Immature natural killer cell (primary cell): ENCODE results near the gene SUPT6H. TPM values are rescaled to one million over a fixed set of nuclear protein-coding genes. Genes with fewer than 3 reads are reported as not detected.

Experiments
- DNase-seq, 3 donors: peaks; one replicate each; pipeline ENCODE4 v3.0.0; 2022; ENCODE audit warnings: mixed read lengths in 1 of 3
- H3K27ac Mint-ChIP-seq, 6 donors: one replicate each; pipeline ENCODE4 v1.8.0; 2020; ENCODE audit warnings: mixed read lengths in 6 of 6, mild to moderate bottlenecking in 5 of 6, inconsistent platforms in 4 of 6, moderate library complexity in 3 of 6
- H3K27me3 Mint-ChIP-seq, 3 donors: one replicate each; pipeline ENCODE4 v1.8.0; 2020 to 2021; ENCODE audit warnings: low read depth in 3 of 3, mild to moderate bottlenecking in 3 of 3, mixed read lengths in 3 of 3, moderate library complexity in 3 of 3, inconsistent platforms in 1 of 3
- H3K36me3 Mint-ChIP-seq, 3 donors: one replicate each; pipeline ENCODE4 v1.8.0; 2020; ENCODE audit warnings: mixed read lengths in 3 of 3, inconsistent platforms in 2 of 3, mild to moderate bottlenecking in 2 of 3
- H3K4me1 Mint-ChIP-seq, 2 donors: one replicate each; pipeline ENCODE4 v1.8.0; 2020; ENCODE audit warnings: inconsistent platforms in 2 of 2, mild to moderate bottlenecking in 2 of 2, mixed read lengths in 2 of 2, moderate library complexity in 1 of 2
- H3K4me3 Mint-ChIP-seq, 5 donors: one replicate each; pipeline ENCODE4 v1.8.0; 2020; ENCODE audit warnings: mild to moderate bottlenecking in 5 of 5, mixed read lengths in 5 of 5, inconsistent platforms in 3 of 5, moderate library complexity in 3 of 5
- H3K9me3 Mint-ChIP-seq, 6 donors: one replicate each; pipeline ENCODE4 v1.8.0; 2020; ENCODE audit warnings: mild to moderate bottlenecking in 6 of 6, mixed read lengths in 6 of 6, inconsistent platforms in 4 of 6, moderate library complexity in 3 of 6
- polyA plus RNA-seq, 3 donors: library from polyadenylated mRNA; unstranded; fragments of 300-500 nt; fragmentation: Illumina TruSeq; gene quantifications; one replicate each; pipeline ENCODE4 v1.2.3, GENCODE V29; 2021

SUPT6H gene
- polyA plus RNA-seq, 3 donors from 2014 or later = 5.2 to 18.3 (median 7.4) TPM

DNA sequence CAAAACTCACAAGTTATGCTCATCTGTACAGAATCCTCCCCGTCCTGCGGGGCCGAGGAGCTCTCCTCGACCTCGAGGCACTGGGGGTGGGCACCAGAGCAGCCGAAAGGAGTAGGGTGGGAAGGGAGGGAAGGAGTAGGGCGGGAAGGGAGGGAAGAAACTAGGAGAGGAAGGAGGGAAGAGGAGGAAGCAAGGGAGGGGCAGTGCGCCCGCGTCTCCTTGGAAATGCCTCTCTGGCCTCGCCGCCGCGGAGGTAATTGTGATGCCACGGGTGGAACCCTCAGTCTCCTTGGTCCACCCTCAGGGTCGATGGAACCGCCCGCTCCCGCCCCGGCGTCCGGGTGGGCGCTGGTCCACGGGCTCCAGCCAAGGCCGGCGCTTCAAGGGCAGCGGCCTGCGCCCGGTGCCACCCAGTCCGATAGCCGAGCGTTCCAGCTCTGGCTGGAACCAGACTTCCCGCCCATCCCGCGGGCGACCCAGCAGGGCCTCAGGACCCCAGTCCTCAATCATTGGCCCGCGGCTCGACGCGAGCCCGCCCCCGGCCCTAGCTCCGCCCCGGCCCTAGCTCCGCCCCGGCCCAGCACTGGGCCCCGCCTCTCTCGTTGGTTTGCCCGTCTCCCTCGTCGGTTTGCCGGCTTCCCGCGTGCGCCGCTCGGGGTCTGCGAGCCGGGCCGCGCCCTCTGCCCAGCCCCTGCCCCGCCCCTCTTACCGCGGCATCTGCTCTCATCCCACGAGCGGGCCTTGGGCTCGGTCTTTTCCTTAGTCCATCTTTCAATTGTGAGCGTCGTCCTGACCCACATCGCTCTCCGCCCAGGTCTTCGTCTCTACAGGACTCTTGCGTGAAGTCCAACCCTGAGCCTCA lies 49.1 kb downstream of the SUPT6H start:
- H3K27ac Mint-ChIP-seq = peak overlapping the region; percentile 17 to 89 (median 84)
- peak overlapping the region; percentile 85 to 95 (median 89) for H3K4me3 Mint-ChIP-seq
- peaks cover 0 to 7% (median 0%) of the 10 kb centered on the region in 3 donors for H3K36me3 Mint-ChIP-seq
- no peaks in the 10 kb centered on the region for H3K9me3 Mint-ChIP-seq
- peaks cover 2 to 12% (median 6%) of the 10 kb centered on the region in 3 donors for H3K27me3 Mint-ChIP-seq
- peak; percentile 83 to 85 (median 84) for DNase-seq
- H3K4me1 Mint-ChIP-seq = peaks cover 17 to 23% of the 10 kb centered on the region in 2 donors

DNA sequence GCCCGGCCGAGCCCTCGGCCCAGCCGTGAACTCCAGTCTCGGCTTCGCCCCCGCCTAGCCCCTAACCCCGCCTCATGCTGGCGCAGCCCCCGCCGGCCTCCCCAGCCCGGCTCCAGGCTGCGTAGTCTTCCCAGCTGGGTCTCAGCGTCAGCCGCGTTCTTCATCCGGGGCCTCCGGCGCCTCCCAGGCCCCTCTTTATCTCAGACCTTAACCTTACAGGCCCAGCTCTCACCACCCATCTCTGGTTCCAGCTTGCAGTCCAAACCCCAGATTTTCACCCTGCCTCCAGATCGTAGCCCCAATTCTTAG lies 49.7 kb downstream of the SUPT6H start, which contains the start of gene PROCA1:
PROCA1 (minus strand) TSS at position 166 of the 309 bp plus-strand sequence. CDS start 228 bp downstream, outside the sequence.
- H3K4me3 Mint-ChIP-seq = peak within 1 kb of the TSS; percentile 85 to 95 (median 89)
- no peak for DNase-seq
- no peaks in the 10 kb centered on the region for H3K9me3 Mint-ChIP-seq
- peak within 1 kb of the TSS; percentile 60 to 89 (median 84) for H3K27ac Mint-ChIP-seq
- peaks cover 2 to 16% (median 6%) of the 10 kb centered on the region in 3 donors for H3K27me3 Mint-ChIP-seq
- H3K36me3 Mint-ChIP-seq = peaks cover 0 to 7% (median 0%) of the 10 kb centered on the region in 3 donors
- H3K4me1 Mint-ChIP-seq = peaks cover 17 to 23% of the 10 kb centered on the region in 2 donors

DNA sequence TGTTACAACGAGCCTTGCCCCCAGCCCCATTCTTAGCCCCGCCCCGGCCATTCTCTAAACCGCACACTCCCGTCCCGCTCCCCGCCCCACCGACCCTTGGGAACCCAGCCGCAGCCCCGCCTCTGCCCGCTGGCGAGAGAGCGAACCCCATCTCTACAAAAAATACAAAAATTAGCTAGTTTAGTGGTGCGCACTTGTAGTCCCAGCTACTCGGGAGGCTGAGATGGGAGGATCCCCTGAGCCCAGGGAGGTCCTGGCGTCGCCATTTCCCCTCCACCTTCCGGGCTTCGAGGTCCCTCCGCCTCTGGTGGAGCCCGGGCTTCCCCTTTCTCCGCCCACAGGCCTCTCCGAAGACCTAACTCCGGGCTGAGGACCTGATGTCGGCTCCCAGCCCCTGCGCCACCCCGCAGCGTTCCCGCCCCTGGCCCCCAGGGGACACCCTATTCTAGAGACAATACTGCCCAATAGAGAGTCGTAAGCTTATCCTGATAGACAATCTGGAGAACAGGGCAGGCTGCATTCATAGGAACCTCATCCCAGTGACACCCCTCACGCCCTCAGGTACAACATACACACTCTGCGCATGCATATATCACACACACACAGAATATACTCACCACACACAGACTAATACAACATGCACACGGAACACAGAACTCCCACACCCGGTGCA lies 50.2 kb downstream of the SUPT6H start:
- Mint-ChIP-seq H3K4me3 (peak overlapping the region; percentile 85 to 95 (median 89)), H3K4me1 (peaks cover 17 to 23% of the 10 kb centered on the region in 2 donors), H3K36me3 (peaks cover 0 to 7% (median 0%) of the 10 kb centered on the region in 3 donors), H3K27ac (peak overlapping the region; percentile 60 to 86 (median 82)), H3K9me3 (no peaks in the 10 kb centered on the region), H3K27me3 (peaks cover 2 to 16% (median 6%) of the 10 kb centered on the region in 3 donors)
- DNase-seq = peak; percentile 46 to 47 (median 47)

DNA sequence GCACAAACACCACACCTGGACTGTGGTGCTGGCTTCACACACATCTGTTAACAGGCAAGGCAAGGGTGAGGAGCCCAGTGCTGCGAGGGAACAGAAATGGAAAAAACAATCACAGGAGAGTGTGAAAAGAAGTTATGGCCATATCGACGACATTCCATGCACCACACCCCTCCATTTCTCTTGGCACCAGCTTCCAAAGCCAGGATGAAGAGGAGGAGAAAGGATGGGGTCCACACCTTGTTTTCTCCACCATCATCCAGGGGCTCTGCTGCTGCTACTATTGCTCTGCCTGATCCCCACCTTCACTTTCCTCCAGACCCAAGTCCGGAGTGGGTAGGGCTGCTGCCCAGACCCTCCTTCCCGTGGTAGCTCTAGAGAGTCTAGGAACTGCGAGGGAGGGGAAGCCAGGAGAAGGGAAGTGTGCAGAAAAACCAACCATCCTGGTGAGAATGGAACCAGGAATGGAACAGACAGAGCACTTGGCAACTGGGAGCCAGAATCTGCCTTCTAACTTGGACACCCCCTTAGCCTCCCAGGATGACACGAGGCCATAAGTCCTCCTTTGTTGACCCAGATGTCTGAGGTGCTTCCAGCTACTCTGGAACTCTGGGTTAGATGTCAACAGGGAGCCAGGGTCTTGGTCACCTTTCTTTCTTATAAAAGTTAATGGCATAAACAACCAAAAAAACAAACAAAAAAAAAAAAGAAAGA lies 50.9 kb downstream of the SUPT6H start:
- Mint-ChIP-seq H3K4me3 (peak overlapping the region; percentile 85 to 95 (median 89)), H3K27ac (peak overlapping the region in 5 of 6 donors; percentile 29 to 80 (median 65)), H3K36me3 (peaks cover 0 to 4% (median 0%) of the 10 kb centered on the region in 3 donors), H3K9me3 (no peaks in the 10 kb centered on the region), H3K4me1 (peaks cover 18 to 23% of the 10 kb centered on the region in 2 donors), H3K27me3 (peaks cover 2 to 17% (median 6%) of the 10 kb centered on the region in 3 donors)
- no peak for DNase-seq

DNA sequence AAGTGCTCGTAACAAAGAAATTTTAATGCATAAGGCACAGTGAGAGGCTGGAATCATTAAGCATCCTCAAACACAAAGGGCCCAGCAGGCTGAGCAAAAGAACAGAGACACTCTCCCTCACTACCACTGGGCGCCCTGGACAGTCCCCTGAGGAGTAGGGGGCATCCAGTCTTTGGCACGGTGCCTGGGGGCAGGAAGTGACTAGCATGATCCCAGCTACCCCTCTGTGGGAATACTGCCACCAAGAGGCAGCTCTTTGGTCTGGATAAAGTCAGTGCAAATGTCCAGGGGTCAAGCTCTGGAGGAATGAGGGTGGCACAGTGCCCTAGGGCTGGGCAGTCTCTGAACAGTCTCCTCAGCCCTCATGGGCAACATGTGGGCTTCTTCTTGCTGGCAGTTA lies 52.3 kb downstream of the SUPT6H start:
- peaks cover 2 to 20% (median 10%) of the 10 kb centered on the region in 3 donors for H3K27me3 Mint-ChIP-seq
- H3K9me3 Mint-ChIP-seq = no peaks in the 10 kb centered on the region
- H3K4me1 Mint-ChIP-seq = peaks cover 27 to 36% of the 10 kb centered on the region in 2 donors
- no peak overlapping the region for H3K27ac Mint-ChIP-seq
- H3K4me3 Mint-ChIP-seq = no peak overlapping the region
- peaks cover 0 to 4% (median 0%) of the 10 kb centered on the region in 3 donors for H3K36me3 Mint-ChIP-seq
- no peak for DNase-seq

DNA sequence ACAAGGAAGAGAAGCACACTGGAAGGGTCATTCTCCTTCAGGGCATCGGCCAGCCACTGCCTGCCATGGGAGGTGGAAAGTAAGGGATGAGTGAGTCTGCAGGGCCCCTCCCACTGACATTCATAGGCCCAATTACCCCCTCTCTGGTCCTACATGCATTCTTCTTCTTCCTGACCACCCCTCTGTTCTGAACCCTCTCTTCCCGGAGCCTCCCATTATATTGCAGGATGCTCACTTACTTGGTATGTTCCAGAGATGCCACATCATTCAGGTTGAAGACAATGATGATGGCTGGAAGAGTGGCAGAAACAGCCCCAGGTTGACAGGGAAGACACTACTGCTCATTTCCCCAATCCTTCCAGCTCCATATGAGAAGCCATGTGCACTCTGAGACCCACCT lies 53.2 kb downstream of the SUPT6H start:
- Mint-ChIP-seq H3K4me1 (peaks cover 36 to 45% of the 10 kb centered on the region in 2 donors), H3K27me3 (peaks cover 5 to 28% (median 17%) of the 10 kb centered on the region in 3 donors), H3K27ac (no peak overlapping the region), H3K36me3 (peaks cover 3 to 6% (median 4%) of the 10 kb centered on the region in 3 donors), H3K4me3 (no peak overlapping the region), H3K9me3 (no peaks in the 10 kb centered on the region)
- no peak for DNase-seq

DNA sequence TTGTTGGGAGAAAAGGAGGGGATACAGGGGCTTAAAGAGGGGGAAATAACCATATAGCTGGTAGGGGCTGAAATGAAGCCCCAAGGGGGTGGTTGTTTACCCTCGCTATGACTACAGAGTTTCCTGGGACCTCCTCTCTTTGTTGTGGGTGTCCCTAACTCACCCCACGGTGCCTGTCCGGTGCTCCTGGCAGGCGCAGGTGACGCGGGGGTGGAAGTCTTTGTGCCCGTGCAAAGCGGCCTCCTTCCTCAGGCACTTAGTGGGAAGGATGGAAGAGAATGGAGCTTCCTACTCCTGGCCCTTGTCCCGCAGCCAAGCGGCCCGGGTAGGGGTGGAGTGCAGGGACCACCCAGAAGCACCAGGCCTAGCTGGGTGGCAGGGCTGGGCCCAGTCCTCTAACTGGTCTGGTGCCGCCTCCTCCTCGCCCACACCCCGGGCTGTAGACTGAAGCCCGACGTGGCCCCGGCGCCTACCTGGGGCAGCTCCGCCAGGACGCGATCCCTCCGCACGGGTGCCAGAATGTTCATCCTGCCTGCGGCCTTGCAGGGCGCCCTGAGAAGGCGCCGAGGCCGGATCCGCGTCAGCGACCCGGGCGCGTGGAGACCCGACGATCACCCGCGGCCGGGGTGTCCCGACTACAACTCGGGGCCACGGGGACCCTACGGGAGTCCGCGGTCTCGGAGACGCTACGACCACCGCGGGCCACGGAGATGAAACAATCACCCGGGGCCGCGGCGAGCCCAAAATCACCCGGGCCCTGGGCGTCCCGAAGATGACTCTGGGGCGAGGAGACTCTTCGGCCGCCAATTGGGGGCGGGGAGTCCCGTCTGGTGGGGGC lies 55.0 kb downstream of the SUPT6H start:
- H3K27ac Mint-ChIP-seq = no peak overlapping the region
- peaks cover 4 to 11% (median 10%) of the 10 kb centered on the region in 3 donors for H3K36me3 Mint-ChIP-seq
- no peak for DNase-seq
- H3K4me3 Mint-ChIP-seq = peak overlapping the region in 1 of 5 donors; percentile 47
- no peaks in the 10 kb centered on the region for H3K9me3 Mint-ChIP-seq
- peaks cover 5 to 24% (median 21%) of the 10 kb centered on the region in 3 donors for H3K27me3 Mint-ChIP-seq
- H3K4me1 Mint-ChIP-seq = peaks cover 43 to 47% of the 10 kb centered on the region in 2 donors

DNA sequence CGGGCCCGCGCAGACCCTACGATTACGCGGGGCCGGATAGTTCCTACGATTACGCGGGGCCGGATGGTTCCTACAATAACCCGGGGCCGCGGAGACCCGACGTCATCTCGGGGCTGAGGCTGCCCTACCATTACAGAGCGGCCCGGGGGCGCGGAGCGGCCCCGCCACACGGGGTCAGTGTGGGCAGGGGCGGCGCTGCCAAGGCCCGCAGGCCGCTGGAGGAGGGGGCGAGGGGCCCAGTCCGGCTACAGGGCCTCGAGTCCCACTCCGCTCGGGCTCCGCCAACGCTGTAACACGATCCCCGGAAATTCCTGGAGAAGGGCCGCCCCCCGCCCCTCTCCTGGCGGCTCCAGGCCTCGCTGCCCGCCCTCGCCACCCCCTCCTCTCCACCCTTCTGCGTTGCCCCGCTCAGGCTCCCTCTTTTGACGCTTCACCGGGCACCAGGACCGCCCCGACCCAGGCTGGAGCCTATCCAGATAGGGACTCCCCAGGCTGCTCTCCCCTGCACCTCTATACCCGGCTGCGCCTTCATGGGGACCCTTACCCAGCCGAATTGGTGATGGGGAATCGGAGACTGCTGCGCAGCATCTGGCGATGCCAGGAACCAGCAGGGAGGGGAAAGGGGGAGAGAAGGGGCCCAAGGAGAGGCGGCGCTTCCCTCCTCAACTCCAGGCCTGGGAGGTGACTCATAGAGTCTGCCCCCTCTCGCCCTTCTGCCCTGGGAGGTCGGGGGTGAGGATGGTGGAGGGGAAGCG lies 55.8 kb downstream of the SUPT6H start, which contains the start of gene RAB34:
RAB34 (minus strand) TSS at position 291 of the 755 bp plus-strand sequence. CDS start 602 bp downstream, outside the sequence.
- peaks cover 37 to 39% of the 10 kb centered on the region in 2 donors for H3K4me1 Mint-ChIP-seq

DNA sequence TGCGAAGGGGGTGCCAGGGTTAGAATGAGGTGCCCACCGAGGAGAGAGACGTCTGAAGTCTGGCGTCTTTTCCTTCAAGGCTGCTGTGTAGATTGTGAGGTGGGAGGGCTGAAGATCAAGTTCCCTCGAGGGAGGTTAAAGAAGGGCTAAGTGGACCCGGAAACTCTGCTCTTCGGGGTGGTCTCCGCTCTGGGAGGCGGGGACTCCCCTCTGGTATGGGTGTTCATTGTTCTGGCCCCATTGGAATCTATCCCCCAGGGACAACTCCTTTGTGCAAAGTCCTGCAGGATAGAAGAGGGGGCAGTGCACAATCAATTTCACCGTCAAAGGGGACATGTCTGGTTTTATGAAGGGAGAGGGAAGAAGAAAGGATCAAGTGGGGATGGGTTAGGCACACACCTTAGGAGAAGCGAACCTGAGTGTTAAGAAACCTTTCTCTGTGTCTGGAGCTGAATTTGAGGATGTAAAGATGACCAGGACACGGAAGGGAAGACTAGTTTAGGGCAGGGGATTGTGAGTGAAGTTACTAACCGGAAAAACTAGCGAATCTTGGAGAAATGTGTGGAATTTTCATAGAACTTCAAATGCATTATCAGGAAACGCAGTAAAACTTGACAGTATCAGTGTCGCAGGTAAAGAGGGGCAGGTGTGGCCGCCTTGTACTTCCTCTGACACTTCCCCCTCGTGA lies 56.5 kb downstream of the SUPT6H start:
- no peak for DNase-seq
- Mint-ChIP-seq H3K9me3 (no peaks in the 10 kb centered on the region), H3K36me3 (peaks cover 5 to 18% (median 12%) of the 10 kb centered on the region in 3 donors), H3K4me1 (peaks cover 35 to 40% of the 10 kb centered on the region in 2 donors), H3K27ac (peak overlapping the region in 5 of 6 donors; percentile 12 to 84 (median 61)), H3K27me3 (peaks cover 3 to 24% (median 20%) of the 10 kb centered on the region in 3 donors), H3K4me3 (peak overlapping the region; percentile 50 to 68 (median 62))

More for the DNA sequence above, 55.8 kb downstream of the SUPT6H start, which contains the start of gene RAB34:
- H3K27ac Mint-ChIP-seq = peak within 1 kb of the TSS in 5 of 6 donors; percentile 12 to 84 (median 61)
- H3K36me3 Mint-ChIP-seq = peaks cover 4 to 13% (median 11%) of the 10 kb centered on the region in 3 donors
- H3K9me3 Mint-ChIP-seq = no peaks in the 10 kb centered on the region
- no peak for DNase-seq
- H3K4me3 Mint-ChIP-seq = peak within 1 kb of the TSS; percentile 50 to 68 (median 62)
- H3K27me3 Mint-ChIP-seq = peaks cover 3 to 24% (median 20%) of the 10 kb centered on the region in 3 donors

DNA sequence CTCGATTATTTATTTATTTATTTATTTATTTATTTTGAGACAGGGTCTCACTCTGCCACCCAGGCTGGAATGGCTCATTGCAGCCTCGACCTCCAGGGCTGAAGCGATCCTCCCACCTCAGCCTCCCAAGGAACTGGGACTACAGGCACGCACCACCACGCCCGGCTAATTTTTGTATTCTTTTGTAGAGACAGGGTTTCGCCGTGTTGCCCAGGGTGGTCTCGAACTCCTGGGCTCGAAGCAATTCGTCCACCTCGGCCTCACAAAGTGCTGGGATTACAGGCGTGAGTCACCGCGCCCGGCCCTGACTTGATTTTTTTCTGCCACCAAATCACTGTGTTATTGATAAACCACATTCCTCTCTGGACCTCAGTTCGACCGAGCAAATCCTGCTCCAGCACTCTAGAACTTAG lies 57.0 kb downstream of the SUPT6H start:
- no peaks in the 10 kb centered on the region for H3K9me3 Mint-ChIP-seq
- H3K4me3 Mint-ChIP-seq = peak overlapping the region; percentile 95 to 100 (median 98)
- H3K36me3 Mint-ChIP-seq = peaks cover 10 to 23% (median 15%) of the 10 kb centered on the region in 3 donors
- no peak for DNase-seq
- H3K4me1 Mint-ChIP-seq = peaks cover 37 to 45% of the 10 kb centered on the region in 2 donors
- peak overlapping the region; percentile 93 to 99 (median 95) for H3K27ac Mint-ChIP-seq
- peaks cover 3 to 24% (median 20%) of the 10 kb centered on the region in 3 donors for H3K27me3 Mint-ChIP-seq

DNA sequence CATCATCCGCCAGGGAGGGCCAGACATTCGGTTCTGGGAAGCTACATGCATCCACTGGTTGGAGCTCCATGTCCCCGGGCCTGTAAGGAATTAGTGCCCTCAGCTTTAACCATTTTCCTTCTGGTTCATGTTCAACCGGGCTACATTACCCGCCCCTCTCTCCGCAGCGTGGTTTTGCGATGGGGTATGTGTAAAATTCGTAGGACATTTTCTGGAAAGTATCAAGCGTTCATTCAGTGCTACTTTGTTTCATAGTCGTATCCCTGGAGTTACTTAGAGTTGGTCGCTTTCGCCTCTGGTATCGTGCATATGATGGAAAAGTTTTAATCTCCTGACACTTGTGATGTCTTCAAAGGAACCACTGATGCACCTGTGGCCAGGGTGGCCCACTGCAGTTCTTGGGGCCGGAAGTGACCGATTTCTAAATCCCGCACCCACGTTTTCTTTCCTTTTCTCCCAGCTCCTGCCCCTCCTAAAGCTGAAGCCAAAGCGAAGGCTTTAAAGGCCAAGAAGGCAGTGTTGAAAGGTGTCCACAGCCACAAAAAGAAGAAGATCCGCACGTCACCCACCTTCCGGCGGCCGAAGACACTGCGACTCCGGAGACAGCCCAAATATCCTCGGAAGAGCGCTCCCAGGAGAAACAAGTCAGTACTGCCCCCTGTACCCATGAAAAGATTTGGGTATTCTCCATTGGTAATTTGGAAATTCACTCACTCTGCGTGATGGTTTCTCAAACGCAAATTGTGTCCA lies 58.4 kb downstream of the SUPT6H start:
- peak overlapping the region; percentile 95 to 100 (median 98) for H3K4me3 Mint-ChIP-seq
- H3K27ac Mint-ChIP-seq = peak overlapping the region; percentile 93 to 99 (median 95)
- H3K9me3 Mint-ChIP-seq = no peaks in the 10 kb centered on the region
- H3K4me1 Mint-ChIP-seq = peaks cover 48 to 59% of the 10 kb centered on the region in 2 donors
- DNase-seq = peak in 1 of 3 donors; percentile 24
- peaks cover 3 to 25% (median 18%) of the 10 kb centered on the region in 3 donors for H3K27me3 Mint-ChIP-seq
- peaks cover 7 to 33% (median 21%) of the 10 kb centered on the region in 3 donors for H3K36me3 Mint-ChIP-seq
